DMS 273 (cell line): ENCODE measurements around the gene SFRP2.
A peak's percentile ranks its signal among the peaks of the same experiment; 100 is the strongest.

Source experiments
- DNase-seq: peaks from one replicate; lab custom pipeline; 2025; ENCODE audit not compliant: unreplicated experiment; lab: John Stamatoyannopoulos, UW

The SFRP2 gene

GRCh38 chr4:153798901-153799693 lies 10.2 kb upstream of the SFRP2 start:
- no peak for DNase-seq

GRCh38 chr4:153798420-153798819 lies 9.5 kb upstream of the SFRP2 start:
- DNase-seq, result no peak

GRCh38 chr4:153794006-153794405 lies 5.1 kb upstream of the SFRP2 start:
- no peak for DNase-seq

DNA sequence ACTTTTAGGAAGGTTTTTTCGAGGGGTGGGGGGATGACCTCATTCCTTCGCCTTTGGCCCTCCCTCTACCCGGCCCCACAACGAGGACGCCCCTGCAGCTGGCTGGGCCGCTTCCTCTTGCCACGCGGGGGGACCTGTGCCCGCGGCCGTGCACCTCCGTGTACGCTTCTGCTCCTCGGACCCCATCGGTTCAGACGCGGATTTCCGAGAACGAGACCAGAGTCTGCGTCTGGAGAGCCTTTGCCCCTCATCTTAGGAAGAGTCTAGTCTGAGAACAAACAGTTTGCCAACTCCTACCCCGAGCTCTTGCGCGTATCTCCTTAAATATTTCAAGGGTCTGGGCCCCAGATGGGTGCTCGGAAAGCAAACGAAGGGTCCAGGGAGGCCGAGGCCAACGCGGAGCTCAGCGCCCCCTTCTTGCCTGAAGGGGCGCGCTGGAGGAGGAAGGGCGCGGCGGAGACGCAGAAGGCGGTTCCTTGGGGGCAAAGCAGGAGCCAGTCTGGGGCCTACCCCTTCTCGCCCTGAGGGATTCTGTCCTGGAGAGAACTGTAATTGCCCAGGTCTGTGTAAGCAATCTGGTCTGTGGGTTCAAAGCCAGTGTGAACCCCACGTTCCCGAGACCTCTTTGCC lies 3.9 kb upstream of the SFRP2 start:
- no peak for DNase-seq

- peak; percentile 48 for DNase-seq
These were observed 3.1 kb upstream of the SFRP2 start for GRCh38 chr4:153791746-153792617.

- DNase-seq, result peak; percentile 26
These were observed 2.2 kb upstream of the SFRP2 start for GRCh38 chr4:153790962-153791551.

DNA sequence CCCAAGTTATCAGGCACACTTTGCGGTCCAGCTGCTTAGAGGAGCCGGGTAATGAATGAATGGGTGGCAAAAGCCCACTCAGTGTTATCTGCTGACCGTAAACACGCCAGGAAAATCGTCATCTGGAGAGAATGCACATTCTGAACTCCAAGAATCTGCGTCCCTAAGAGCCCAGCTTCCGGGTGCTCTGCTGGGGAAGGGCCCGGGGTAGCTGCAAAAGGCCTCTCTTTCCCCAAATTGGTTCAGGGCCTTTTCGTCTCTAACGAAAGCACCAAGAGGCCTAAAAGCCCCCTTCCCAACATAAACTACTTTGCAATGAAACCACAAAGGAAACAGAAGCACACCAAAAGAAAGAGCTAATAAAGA lies 1.6 kb upstream of the SFRP2 start:
- no peak for DNase-seq

- DNase-seq, result peak; percentile 13
These were observed 1.0 kb upstream of the SFRP2 start for GRCh38 chr4:153789741-153790499.

- DNase-seq, result no peak
These were observed 851 bp downstream of the SFRP2 start for GRCh38 chr4:153788051-153788412.

DNA sequence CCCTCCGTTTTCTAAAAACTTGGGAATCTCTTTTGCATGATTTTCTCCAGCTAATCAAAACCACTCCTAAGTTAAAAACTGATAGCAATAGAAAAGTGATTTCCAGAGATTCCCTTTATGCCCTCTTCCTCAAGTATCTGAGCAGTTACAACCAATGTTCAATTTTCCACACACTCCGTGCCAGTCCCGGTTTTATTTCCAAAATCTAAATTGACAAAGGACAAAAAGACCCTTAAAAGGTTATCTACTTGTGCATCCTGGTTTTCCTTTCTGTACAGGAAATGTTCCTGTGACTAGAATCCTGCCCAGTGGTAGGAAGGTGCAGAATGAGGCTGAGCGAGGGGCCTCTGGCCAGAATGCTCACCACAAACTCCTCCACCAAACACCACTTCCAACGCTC lies 1.3 kb downstream of the SFRP2 start:
- DNase-seq, result no peak

DNA sequence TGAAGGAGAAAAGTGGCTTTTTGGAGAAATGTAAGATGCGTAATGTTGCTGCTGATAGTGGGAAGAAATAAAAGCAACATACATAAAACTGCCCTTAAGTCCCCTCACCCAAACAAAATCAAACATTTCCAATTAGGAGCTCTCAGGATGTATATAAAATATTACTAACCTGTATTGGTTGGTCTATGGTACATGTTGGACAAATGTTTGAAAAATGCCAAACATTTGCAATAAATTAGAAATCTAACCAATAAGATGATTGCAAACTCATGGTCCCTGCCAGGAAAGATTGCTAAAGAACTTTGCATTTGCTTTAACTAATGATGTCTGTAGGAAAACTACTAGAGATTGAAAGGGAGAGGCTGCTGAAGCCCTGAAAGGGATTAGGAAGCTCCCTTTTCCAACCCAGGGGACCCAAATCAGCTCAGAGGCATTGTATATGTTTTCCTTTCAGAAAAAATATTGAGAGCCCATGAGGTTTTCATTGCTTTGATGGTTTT lies 1.8 kb downstream of the SFRP2 start:
- no peak for DNase-seq

DNA sequence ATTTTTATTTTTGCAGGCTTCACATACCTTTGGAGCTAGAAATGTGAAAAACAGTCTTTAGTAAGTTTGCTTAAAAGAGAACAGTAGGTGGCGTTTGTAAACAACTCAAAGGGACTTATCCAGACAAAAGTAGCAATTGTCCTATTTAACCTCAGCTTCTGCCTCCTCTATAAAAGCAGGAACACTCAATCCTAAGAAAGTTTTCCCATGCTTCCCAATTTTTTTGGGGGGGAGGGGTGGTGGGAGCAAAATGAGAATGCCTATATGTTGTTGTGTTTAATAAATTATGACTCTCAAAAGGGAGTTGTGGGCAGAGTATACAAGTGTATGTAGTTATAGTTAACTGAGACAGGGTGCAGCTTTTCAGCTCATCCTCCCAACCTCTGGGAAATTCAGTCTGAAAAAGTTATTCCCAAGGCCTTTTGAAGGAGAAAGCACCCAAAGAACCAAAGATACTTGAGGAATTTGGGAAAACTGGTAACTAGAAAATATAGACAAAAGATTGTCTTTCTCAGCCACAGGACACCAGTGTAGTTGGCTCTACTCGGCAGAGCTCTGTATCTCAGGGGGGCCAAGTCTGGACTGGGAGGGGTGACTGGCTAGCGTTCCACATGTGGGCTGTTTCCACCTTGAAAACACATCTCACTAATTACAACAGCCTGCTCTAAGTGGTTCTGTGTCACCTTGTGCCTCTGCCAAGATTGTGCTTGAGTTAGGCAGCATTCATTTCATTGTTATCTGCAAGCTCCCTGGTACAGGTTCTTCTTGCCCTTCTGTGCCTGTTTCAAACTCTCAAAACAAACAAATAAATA lies 2.8 kb downstream of the SFRP2 start:
- DNase-seq, result peak; percentile 10

DNA sequence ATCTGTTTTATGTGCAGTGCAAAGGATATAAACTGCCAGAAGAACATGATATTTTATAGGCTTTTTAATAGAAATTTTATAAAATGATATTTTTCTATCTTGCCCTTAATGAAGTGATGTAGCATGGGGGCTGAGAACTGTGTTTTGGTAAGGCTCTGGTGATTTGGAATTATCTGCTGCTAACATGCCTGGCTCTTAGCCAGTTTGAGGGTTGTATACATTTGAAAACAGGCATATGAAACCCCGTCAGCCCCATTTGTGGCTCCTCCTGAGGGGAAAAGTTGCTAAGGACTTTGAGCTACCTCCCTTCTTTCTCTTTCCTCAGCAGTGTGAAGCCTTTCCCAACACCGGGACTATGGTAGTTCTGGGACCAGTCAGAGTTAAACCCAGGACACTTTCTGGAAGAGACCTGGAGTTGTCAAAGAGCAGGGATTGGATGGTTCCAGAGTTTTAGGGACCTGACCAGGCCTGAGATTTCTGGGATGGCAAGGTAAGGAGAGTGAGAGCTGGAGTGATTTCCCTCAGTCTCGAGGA lies 4.7 kb downstream of the SFRP2 start:
- DNase-seq, result no peak

- DNase-seq, result no peak
These were observed 6.3 kb downstream of the SFRP2 start for GRCh38 chr4:153782581-153782980.

- DNase-seq, result no peak
These were observed 7.0 kb downstream of the SFRP2 start for GRCh38 chr4:153781717-153782416.

- no peak for DNase-seq
These were observed 7.6 kb downstream of the SFRP2 start for GRCh38 chr4:153781280-153781679.

DNA sequence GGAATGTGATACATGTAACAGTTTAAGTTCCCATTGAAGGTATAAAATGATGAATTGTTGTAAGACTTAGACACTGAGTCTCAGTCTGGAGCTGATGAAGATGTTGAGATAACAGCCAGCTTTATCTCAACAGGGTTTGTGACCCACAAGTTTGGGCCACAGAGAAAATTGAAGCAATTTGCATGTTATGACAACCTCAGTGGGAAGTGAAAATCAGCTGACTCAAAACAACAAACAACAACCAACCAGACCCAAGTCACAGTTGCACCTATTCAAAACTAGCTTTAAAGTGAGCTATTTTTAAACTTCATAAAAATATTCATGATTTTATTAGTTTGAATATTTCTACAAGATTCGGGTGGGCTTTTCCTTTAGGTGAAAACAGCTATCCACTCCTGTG lies 8.0 kb downstream of the SFRP2 start:
- no peak for DNase-seq

- DNase-seq, result no peak
These were observed 8.7 kb downstream of the SFRP2 start for GRCh38 chr4:153780221-153780620.

DNA sequence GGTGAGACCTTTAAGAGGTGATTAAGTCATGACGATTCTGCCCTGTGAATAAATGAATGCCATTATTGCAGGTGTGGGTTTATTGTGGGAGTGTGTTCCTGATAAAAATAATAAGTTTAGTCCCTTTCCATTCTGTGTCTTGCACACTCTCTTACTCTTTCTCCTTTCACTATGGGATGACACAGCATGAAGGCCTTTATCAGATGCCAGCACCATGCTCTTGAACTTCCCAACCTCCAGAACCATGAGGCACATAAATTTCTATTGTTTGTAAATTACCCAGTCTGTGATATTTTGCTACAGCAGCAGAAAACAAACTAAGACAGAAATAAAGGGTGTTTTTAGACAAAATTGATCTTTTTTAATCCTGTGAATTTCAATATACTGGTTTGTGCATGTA lies 10.5 kb downstream of the SFRP2 start:
- no peak for DNase-seq
